Activated CD4-positive, alpha-beta memory T cell treated with anti-CD3 and anti-CD28 coated beads, Interleukin-2, amount 10 ng/mL, durations not matched to agents 7 days and 5 days (primary cell): ENCODE results near the gene GALNTL6. TPM values are rescaled to one million over a fixed set of nuclear protein-coding genes. Genes with fewer than 3 reads are reported as not detected.

Source experiments
- CTCF ChIA-PET: fragments of 350-600 bp; sonication (Branson Sonifier 250); formaldehyde crosslinking; loops from one replicate; lab custom pipeline; 2021; ENCODE audit warnings: antibody characterized with exemption, inconsistent platforms; lab: Charles Lee
- POLR2A ChIA-PET: fragments of 350-600 bp; sonication (Branson Sonifier 250); formaldehyde crosslinking; loops from one replicate; lab custom pipeline; 2021; ENCODE audit warnings: antibody characterized with exemption; lab: Charles Lee
- DNase-seq: peaks from one replicate; pipeline ENCODE4 v3.0.0-alpha.2; 2020
- H3K27ac Mint-ChIP-seq: one replicate; pipeline ENCODE4 v1.8.0; 2021; ENCODE audit warnings: mild to moderate bottlenecking, mixed read lengths
- H3K27me3 Mint-ChIP-seq: one replicate; pipeline ENCODE4 v1.8.0; 2021; ENCODE audit warnings: mixed read lengths
- H3K36me3 Mint-ChIP-seq: one replicate; pipeline ENCODE4 v1.8.0; 2021; ENCODE audit warnings: low read depth, mixed read lengths
- H3K4me1 Mint-ChIP-seq: one replicate; pipeline ENCODE4 v1.8.0; 2021; ENCODE audit warnings: mixed read lengths
- H3K4me3 Mint-ChIP-seq: one replicate; pipeline ENCODE4 v1.8.0; 2021; ENCODE audit warnings: mild to moderate bottlenecking, mixed read lengths
- H3K9me3 Mint-ChIP-seq: one replicate; pipeline ENCODE4 v1.8.0; 2021; ENCODE audit warnings: mixed read lengths
- total RNA-seq, 2 experiments: library from RNA; stranded (reverse); gene quantifications; one replicate each; pipeline ENCODE4 v1.2.3, GENCODE V29; 2021

Gene GALNTL6
- total RNA-seq, 2 experiments from 2014 or later = not detected

DNA sequence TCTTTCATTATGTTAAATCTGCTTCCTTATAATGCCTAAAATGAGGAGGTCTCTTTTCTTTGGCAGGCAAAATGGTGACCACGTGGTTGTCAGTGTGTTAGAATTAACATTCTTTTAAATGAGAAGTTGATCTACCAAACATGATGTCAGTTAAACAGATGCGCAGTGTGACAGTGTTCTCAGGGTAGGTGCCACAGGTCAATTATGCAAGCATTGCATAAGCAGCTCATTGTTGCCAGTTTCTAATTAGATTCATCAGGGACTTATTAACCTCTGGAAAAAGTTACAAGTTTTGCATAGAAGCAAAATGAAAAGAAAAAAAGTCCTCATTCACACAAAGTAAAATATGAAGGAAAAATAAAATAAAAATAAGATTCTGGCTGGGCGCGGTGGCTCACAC, 1031.4 kb downstream of the GALNTL6 start:
- Mint-ChIP-seq H3K9me3 (no peaks in the 10 kb centered on the region), H3K36me3 (no peaks in the 10 kb centered on the region), H3K27me3 (no peaks in the 10 kb centered on the region), H3K27ac (no peak overlapping the region), H3K4me1 (no peaks in the 10 kb centered on the region), H3K4me3 (no peak overlapping the region)
- ChIA-PET CTCF (interaction anchor here (1.4 kb wide), 1 partner anchor 18 kb away, joined by 3 read pairs; no protein-coding TSS in a partner anchor), POLR2A (no interaction called here)
- no peak for DNase-seq

DNA sequence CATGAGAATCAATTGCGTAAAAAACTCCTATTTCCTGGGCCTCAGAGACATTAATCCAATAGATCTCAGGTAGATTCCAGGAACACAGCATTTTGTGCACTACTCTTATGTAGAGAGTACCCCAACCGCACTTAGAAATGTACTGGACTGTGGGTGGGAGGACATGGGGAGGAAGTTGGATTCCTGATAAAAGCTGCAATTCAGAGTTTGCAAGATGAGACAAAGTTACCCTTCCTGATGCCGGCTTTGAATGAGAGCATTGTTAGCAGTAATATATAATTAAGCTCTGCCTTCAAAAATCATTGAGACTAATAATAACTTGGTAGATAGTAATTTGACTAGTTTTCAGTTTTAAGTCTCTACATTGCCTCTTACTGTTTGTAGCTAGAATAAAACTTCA, 1032.1 kb downstream of the GALNTL6 start:
- H3K4me1 Mint-ChIP-seq = no peaks in the 10 kb centered on the region
- no peaks in the 10 kb centered on the region for H3K27me3 Mint-ChIP-seq
- ChIA-PET POLR2A (no interaction called here), CTCF (interaction anchor here (1.4 kb wide), 1 partner anchor 19 kb away, joined by 3 read pairs; no protein-coding TSS in a partner anchor)
- H3K27ac Mint-ChIP-seq = no peak overlapping the region
- no peaks in the 10 kb centered on the region for H3K9me3 Mint-ChIP-seq
- H3K4me3 Mint-ChIP-seq = no peak overlapping the region
- no peak for DNase-seq
- no peaks in the 10 kb centered on the region for H3K36me3 Mint-ChIP-seq

GRCh38 chr4:172850838-172851237, 1037.6 kb downstream of the GALNTL6 start:
- POLR2A ChIA-PET = no interaction called here
- no peaks in the 10 kb centered on the region for H3K36me3 Mint-ChIP-seq

GRCh38 chr4:172851534-172851933, 1038.3 kb downstream of the GALNTL6 start:
- ChIA-PET POLR2A (no interaction called here), CTCF (no interaction called here)
- Mint-ChIP-seq H3K9me3 (no peaks in the 10 kb centered on the region), H3K4me3 (no peak overlapping the region), H3K4me1 (no peaks in the 10 kb centered on the region), H3K27ac (no peak overlapping the region), H3K27me3 (no peaks in the 10 kb centered on the region), H3K36me3 (no peaks in the 10 kb centered on the region)
- DNase-seq = no peak

More at GRCh38 chr4:172850838-172851237, 1037.6 kb downstream of the GALNTL6 start:
- no peaks in the 10 kb centered on the region for H3K9me3 Mint-ChIP-seq
- no peaks in the 10 kb centered on the region for H3K27me3 Mint-ChIP-seq
- H3K4me3 Mint-ChIP-seq = no peak overlapping the region
- DNase-seq = no peak
- CTCF ChIA-PET = no interaction called here
- no peaks in the 10 kb centered on the region for H3K4me1 Mint-ChIP-seq
- H3K27ac Mint-ChIP-seq = no peak overlapping the region

DNA sequence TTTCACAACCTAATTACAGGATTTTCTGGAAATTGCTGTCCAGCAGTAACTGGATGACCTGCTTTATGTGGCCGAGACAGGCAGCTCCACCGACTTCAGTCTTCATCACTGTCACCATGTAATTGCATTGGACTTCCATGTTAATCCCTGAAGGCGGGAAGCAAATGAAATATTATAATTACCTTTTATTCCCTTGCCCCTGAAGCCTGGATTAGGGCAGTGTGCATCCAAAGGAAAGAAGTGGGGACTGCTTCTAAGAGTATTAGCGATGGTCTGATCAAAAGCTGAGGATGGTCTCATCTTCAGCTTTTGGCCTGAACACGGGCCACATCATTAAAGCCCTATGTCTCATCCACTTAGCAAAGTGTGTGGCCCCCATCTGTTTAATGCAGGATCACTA, 1043.8 kb downstream of the GALNTL6 start:
- POLR2A ChIA-PET = no interaction called here
- no peak overlapping the region for H3K4me3 Mint-ChIP-seq
- no peaks in the 10 kb centered on the region for H3K27me3 Mint-ChIP-seq
- CTCF ChIA-PET = no interaction called here
- H3K36me3 Mint-ChIP-seq = no peaks in the 10 kb centered on the region
- H3K27ac Mint-ChIP-seq = no peak overlapping the region
- peaks cover under 1% of the 10 kb centered on the region for H3K9me3 Mint-ChIP-seq
- no peaks in the 10 kb centered on the region for H3K4me1 Mint-ChIP-seq
- DNase-seq = no peak

DNA sequence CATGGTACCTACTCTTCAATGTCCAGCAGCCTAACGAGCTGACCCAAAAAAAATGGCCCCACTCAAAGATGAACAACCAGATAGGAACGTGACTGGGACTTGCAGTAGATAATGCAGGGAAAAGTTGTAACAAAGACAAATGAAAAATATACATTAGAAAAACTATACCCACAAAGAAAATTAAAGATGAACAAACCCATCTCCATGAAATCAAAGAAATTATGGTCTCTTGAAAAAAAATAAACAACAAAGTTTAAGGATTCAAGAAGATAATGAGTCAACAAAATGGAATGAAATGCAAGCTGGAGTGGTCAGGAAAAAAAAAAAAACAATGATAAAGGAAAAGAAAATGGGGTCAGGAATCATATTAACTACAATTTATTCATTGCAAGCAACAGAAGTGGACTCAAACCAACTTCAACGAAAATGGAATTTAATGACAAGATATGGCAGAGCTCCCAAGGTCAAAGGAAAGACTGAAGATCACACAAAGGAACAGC, 1045.6 kb downstream of the GALNTL6 start:
- Mint-ChIP-seq H3K27me3 (no peaks in the 10 kb centered on the region), H3K9me3 (peaks cover 2% of the 10 kb centered on the region), H3K36me3 (no peaks in the 10 kb centered on the region), H3K4me1 (no peaks in the 10 kb centered on the region), H3K4me3 (no peak overlapping the region), H3K27ac (no peak overlapping the region)
- CTCF ChIA-PET = no interaction called here
- no peak for DNase-seq
- POLR2A ChIA-PET = no interaction called here

GRCh38 chr4:172865103-172865502, 1051.9 kb downstream of the GALNTL6 start:
- no peaks in the 10 kb centered on the region for H3K4me1 Mint-ChIP-seq
- no peak overlapping the region for H3K27ac Mint-ChIP-seq
- POLR2A ChIA-PET = no interaction called here
- no peaks in the 10 kb centered on the region for H3K27me3 Mint-ChIP-seq
- CTCF ChIA-PET = no interaction called here
- H3K9me3 Mint-ChIP-seq = peaks cover 2% of the 10 kb centered on the region
- no peak overlapping the region for H3K4me3 Mint-ChIP-seq
- no peak for DNase-seq
- no peaks in the 10 kb centered on the region for H3K36me3 Mint-ChIP-seq

GRCh38 chr4:172865531-172866127, 1052.4 kb downstream of the GALNTL6 start:
- Mint-ChIP-seq H3K9me3 (peaks cover 2% of the 10 kb centered on the region), H3K4me1 (no peaks in the 10 kb centered on the region), H3K27me3 (no peaks in the 10 kb centered on the region), H3K27ac (no peak overlapping the region), H3K36me3 (no peaks in the 10 kb centered on the region), H3K4me3 (no peak overlapping the region)
- no peak for DNase-seq
- CTCF ChIA-PET = no interaction called here
- POLR2A ChIA-PET = no interaction called here

DNA sequence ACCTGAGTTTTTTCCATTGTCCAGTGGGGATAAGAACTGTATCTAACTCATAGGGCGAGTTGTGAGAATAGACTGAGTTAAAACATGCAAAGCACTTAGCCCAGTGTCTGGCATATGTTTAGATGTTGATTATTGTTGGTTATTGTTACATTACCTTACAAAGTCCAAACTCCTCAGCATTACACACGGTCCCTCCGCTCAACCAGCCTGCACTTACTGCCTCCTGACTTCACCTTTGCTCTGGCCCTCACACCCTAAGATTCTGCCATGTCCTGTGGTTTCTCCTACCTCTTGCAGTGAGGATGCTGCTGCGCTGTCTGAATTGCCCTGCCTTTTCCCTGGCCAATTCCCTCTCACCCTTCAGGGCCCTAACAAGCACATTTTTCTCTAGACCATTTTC, 1053.2 kb downstream of the GALNTL6 start:
- no peak overlapping the region for H3K27ac Mint-ChIP-seq
- no peak overlapping the region for H3K4me3 Mint-ChIP-seq
- no peak for DNase-seq
- no peaks in the 10 kb centered on the region for H3K36me3 Mint-ChIP-seq
- H3K4me1 Mint-ChIP-seq = no peaks in the 10 kb centered on the region
- ChIA-PET CTCF (no interaction called here), POLR2A (no interaction called here)
- H3K27me3 Mint-ChIP-seq = no peaks in the 10 kb centered on the region
- peaks cover 2% of the 10 kb centered on the region for H3K9me3 Mint-ChIP-seq

DNA sequence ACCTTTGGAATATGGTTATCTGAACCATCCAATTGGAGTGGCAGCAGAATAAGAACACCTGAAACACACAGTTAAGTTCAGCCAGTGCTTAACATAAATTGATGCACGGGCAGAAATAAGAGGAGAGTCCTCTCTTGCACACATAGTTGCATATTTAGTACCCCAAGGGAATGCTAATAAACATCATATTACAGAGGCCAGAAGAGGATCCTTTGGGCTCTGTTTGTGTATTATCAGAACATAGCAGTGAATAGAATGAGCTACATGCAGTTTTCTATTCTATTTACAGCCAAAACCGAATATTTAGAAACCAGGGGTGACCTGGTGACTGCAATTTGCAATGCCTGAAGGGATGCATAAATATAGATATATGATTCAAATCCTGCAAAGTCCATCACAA, 1054.6 kb downstream of the GALNTL6 start:
- POLR2A ChIA-PET = no interaction called here
- CTCF ChIA-PET = no interaction called here
- H3K27ac Mint-ChIP-seq = no peak overlapping the region

GRCh38 chr4:172868271-172868670, 1055.1 kb downstream of the GALNTL6 start:
- DNase-seq = no peak
- ChIA-PET CTCF (no interaction called here), POLR2A (no interaction called here)
- Mint-ChIP-seq H3K27me3 (no peaks in the 10 kb centered on the region), H3K36me3 (no peaks in the 10 kb centered on the region), H3K9me3 (no peaks in the 10 kb centered on the region), H3K4me1 (no peaks in the 10 kb centered on the region), H3K4me3 (no peak overlapping the region), H3K27ac (no peak overlapping the region)

More for the DNA sequence above, 1054.6 kb downstream of the GALNTL6 start:
- DNase-seq = no peak
- Mint-ChIP-seq H3K4me3 (no peak overlapping the region), H3K27me3 (no peaks in the 10 kb centered on the region), H3K36me3 (no peaks in the 10 kb centered on the region), H3K9me3 (no peaks in the 10 kb centered on the region), H3K4me1 (no peaks in the 10 kb centered on the region)

GRCh38 chr4:172869621-172870268, 1056.5 kb downstream of the GALNTL6 start:
- CTCF ChIA-PET = no interaction called here
- H3K4me3 Mint-ChIP-seq = no peak overlapping the region
- no peaks in the 10 kb centered on the region for H3K36me3 Mint-ChIP-seq
- H3K27me3 Mint-ChIP-seq = no peaks in the 10 kb centered on the region
- POLR2A ChIA-PET = no interaction called here
- no peak for DNase-seq
- H3K9me3 Mint-ChIP-seq = no peaks in the 10 kb centered on the region
- H3K4me1 Mint-ChIP-seq = no peaks in the 10 kb centered on the region
- H3K27ac Mint-ChIP-seq = no peak overlapping the region

- H3K9me3 Mint-ChIP-seq = no peaks in the 10 kb centered on the region
- H3K4me1 Mint-ChIP-seq = no peaks in the 10 kb centered on the region
- no peak for DNase-seq
- CTCF ChIA-PET = no interaction called here
- POLR2A ChIA-PET = no interaction called here
- H3K36me3 Mint-ChIP-seq = no peaks in the 10 kb centered on the region
- no peak overlapping the region for H3K4me3 Mint-ChIP-seq
- no peaks in the 10 kb centered on the region for H3K27me3 Mint-ChIP-seq
- no peak overlapping the region for H3K27ac Mint-ChIP-seq
Observed at GRCh38 chr4:172871381-172871780, 1058.2 kb downstream of the GALNTL6 start.

DNA sequence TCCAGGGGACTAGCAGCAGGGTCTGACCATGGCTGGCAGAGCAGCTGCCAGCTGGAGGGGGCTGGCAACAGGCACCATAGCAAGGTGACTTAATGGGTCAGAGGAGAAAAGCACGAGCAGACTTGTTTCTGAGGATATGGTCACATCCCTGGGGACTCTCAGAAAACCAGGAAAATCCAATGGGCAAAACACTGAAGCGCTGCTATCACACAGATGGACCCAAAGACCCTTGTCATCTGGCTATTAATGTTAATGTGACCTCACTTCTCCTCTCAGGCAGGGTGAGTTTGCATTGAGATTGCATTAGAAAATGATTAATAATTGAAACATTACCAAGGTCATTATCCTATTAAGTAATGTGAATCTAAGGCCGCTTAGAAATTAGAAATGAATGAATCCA, 1061.7 kb downstream of the GALNTL6 start:
- POLR2A ChIA-PET = no interaction called here
- Mint-ChIP-seq H3K27ac (no peak overlapping the region), H3K36me3 (no peaks in the 10 kb centered on the region), H3K4me3 (no peak overlapping the region), H3K9me3 (no peaks in the 10 kb centered on the region), H3K27me3 (no peaks in the 10 kb centered on the region), H3K4me1 (no peaks in the 10 kb centered on the region)
- CTCF ChIA-PET = no interaction called here
- DNase-seq = no peak
